Measurements from ENCODE around the gene CDC45.
A peak's percentile ranks its signal among the peaks of the same experiment; 100 is the strongest.

CDC45 gene

GRCh38 chr22:19446603-19447329 is 33.0 kb upstream of the CDC45 start:
- TF ChIP-seq CTCF (IDR thresholded peaks at IDR 0.05; ENCODE audit: low read depth, low read length), result no peak
- H3K4me3 ChIP-seq (ENCODE audit: low read depth, low read length), result peak overlapping the region; percentile 78

- no peak for TF ChIP-seq CTCF (IDR thresholded peaks at IDR 0.05; ENCODE audit: low read depth, low read length)
- H3K4me3 ChIP-seq (ENCODE audit: low read depth, low read length), result peak within 1 kb of the TSS; percentile 78
These were observed 32.2 kb upstream of the CDC45 start, which contains the start of gene C22orf39 for GRCh38 chr22:19447330-19448075. TSS of gene C22orf39 (minus strand) at chr22:19447711. CDS start at chr22:19447688, 23 bp downstream.

GRCh38 chr22:19448076-19448607 is 31.6 kb upstream of the CDC45 start:
- TF ChIP-seq CTCF (IDR thresholded peaks at IDR 0.05; ENCODE audit: low read depth, low read length), result no peak
- H3K4me3 ChIP-seq (ENCODE audit: low read depth, low read length), result peak overlapping the region; percentile 78

GRCh38 chr22:19448739-19449421 is 30.8 kb upstream of the CDC45 start:
- TF ChIP-seq CTCF (IDR thresholded peaks at IDR 0.05; ENCODE audit: low read depth, low read length), result no peak
- H3K4me3 ChIP-seq (ENCODE audit: low read depth, low read length), result no peak overlapping the region

GRCh38 chr22:19449422-19449767 is 30.3 kb upstream of the CDC45 start:
- H3K4me3 ChIP-seq (ENCODE audit: low read depth, low read length), result no peak overlapping the region
- no peak for TF ChIP-seq CTCF (IDR thresholded peaks at IDR 0.05; ENCODE audit: low read depth, low read length)

GRCh38 chr22:19450363-19451175 is 29.2 kb upstream of the CDC45 start:
- no peak overlapping the region for H3K4me3 ChIP-seq (ENCODE audit: low read depth, low read length)
- no peak for TF ChIP-seq CTCF (IDR thresholded peaks at IDR 0.05; ENCODE audit: low read depth, low read length)
